Testis (tissue), 2 donors: ENCODE measurements around the gene CSTB.

ENCODE experiments used
- POLR2A ChIP-seq: fragments of 450-650 bp; IDR thresholded peaks from one replicate; pipeline ENCODE4 v1.6.1; 2017; ENCODE audit warnings: antibody characterized with exemption, mild to moderate bottlenecking, moderate library complexity
- TF ChIP-seq, protein P1 (sequence below), 3 experiments: fragments of 450-650 bp in 2 of 3; fragments of 200-600 bp in 1 of 3; sonication (generic) in 1 of 3; IDR thresholded peaks; one replicate each; pipeline ENCODE4 v1.5.1; 2016 to 2019; ENCODE audit warnings: antibody characterized with exemption in 3 of 3, mild to moderate bottlenecking in 2 of 3, moderate library complexity in 1 of 3

DNA sequence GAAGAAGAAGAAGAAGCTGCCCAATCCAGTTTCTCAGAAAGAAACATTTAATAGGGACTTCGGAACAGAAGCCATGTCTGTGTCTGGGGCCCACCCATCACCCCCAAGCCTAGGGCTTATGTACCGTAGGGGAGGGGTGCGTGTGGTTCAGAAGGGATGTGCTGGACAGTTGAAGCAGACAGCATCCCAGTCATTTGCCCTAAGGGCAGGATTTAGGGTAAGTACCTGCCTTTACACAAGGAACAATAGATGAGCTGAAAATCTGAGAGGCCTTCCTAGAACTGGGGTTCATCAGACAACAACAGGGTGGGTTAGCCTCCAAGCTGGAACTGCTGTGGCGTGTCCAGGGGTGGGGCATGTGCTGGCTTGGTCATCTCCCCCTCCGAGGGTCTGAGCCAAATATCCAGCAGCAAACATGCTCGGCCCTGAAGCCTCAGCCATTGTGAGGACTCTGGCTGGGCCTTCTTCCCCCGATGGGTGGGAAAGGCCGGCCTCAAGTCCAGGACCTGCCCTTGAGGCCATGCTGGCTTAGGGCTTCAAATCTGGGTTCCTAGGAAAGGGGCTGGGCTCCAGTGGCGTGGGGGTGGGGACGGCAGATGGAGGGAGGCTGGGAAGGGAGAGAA is 12.1 kb downstream of the CSTB start:
- TF ChIP-seq, protein P1, sequence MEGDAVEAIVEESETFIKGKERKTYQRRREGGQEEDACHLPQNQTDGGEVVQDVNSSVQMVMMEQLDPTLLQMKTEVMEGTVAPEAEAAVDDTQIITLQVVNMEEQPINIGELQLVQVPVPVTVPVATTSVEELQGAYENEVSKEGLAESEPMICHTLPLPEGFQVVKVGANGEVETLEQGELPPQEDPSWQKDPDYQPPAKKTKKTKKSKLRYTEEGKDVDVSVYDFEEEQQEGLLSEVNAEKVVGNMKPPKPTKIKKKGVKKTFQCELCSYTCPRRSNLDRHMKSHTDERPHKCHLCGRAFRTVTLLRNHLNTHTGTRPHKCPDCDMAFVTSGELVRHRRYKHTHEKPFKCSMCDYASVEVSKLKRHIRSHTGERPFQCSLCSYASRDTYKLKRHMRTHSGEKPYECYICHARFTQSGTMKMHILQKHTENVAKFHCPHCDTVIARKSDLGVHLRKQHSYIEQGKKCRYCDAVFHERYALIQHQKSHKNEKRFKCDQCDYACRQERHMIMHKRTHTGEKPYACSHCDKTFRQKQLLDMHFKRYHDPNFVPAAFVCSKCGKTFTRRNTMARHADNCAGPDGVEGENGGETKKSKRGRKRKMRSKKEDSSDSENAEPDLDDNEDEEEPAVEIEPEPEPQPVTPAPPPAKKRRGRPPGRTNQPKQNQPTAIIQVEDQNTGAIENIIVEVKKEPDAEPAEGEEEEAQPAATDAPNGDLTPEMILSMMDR (IDR thresholded peaks at IDR 0.05), result no peak
- TF ChIP-seq POLR2A, result no peak
